ENCODE data around the gene CASKIN1.

DNA sequence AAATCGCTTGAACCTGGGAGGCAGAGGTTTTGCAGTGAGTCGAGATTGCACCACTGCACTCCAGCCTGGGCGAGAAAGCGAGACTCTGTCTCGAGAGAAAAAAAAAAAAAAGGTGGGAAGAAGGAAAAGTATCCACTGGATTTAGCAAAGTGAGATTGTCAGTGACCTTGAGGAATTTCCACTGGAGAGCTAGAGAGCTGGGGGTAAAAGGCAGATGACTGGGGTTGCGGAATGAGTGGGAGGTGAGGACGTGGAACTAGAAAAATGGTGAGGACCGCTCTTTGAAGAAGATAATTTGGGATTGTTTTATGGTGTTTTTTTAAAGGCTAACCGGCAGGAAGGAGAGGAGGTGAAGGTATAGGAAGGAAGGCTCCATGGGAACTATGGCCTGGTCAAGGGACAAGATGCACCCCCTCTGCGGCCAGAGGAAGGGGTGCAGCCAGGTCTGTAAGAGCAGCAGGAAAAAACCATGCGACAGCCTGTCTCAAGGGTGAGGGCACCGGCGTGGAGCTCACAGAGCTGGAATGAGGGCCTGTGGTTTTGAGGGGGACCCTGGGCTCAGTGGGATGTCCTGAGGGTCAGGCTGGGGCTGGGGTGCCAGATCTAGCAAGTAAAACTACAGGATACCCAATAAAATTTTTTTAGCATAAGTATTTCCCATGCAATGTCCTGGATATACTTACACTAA, 8.2 kb upstream of the CASKIN1 start:
- TF ChIP-seq POLR2A (IDR thresholded peaks at IDR 0.05; ENCODE audit: low read length) = no peak
- TF ChIP-seq GATA1 (IDR thresholded peaks at IDR 0.05; ENCODE audit: low read depth, low read length) = no peak
